Measurements from ENCODE around the gene FAM184A. TPM values are rescaled to one million over a fixed set of nuclear protein-coding genes. Genes with fewer than 3 reads are reported as not detected.
A peak's percentile ranks its signal among the peaks of the same experiment; 100 is the strongest.

FAM184A gene
- total and polyA plus RNA-seq, 2 of the 13 experiments (the other 11 are each of a cell fraction or from before 2014, with no cell fraction given), result 7.0 to 18.0 TPM

DNA sequence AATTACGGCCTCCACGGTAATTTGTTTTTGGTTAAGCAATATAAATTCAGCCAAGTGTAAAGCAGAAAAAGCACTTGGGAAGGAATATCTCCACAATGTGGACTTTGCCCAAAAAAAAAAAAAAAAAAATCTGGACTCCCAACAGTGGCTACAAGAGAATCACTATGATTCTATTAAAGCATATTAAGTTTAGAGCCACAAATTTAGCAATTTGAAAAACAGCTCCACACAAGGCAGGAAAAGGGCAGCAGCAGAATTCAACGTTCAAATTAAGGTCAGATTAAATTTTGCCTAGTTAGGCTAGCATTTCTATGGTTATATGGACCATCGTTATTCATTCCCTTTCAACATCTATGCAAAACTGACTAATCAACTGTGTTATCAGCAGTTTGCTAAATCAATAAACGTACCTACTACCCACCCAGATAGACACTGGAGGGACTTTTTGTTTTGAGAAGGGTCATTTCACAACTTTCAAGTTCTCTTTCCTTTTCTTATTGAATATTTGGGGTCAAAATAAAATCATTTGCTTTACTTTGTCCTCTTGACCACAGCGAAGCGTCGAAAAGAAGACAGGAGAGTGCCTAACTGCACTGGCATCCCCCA is 144.5 kb downstream of the FAM184A start:
- Histone ChIP-seq H3K36me3 (replicated peaks in 1 of 2; ENCODE audit: control insufficient read depth in 1 of 2, insufficient read depth in 2 of 2, low read length in 2 of 2) (peaks cover 0 to 13% of the 10 kb centered on the region in 2 experiments; a peak in 2 of 5 replicates), H3K27ac (ENCODE audit: extremely low read length, insufficient read depth, low read length) (no peak overlapping the region), H3K9me3 (ENCODE audit: low read length) (no peaks in the 10 kb centered on the region), H3K4me3 (replicated peaks in 1 of 3; ENCODE audit: insufficient read depth in 1 of 3, low read depth in 2 of 3, low read length in 3 of 3) (peak overlapping the region; percentile 77 to 99 (median 89)), H3K79me2 (ENCODE audit: insufficient read depth, low read length) (peaks cover 20% of the 10 kb centered on the region), H2AFZ (ENCODE audit: low read length) (no peak overlapping the region), H3K27me3 (ENCODE audit: control insufficient read depth in 1 of 2, insufficient read depth in 2 of 2, low read length in 2 of 2) (no peaks in the 10 kb centered on the region; a peak in 1 of 5 replicates), H3K9ac (ENCODE audit: insufficient read depth, low read depth, low read length) (peak overlapping the region; percentile 43; the same call in 1 of the 2 replicates), H4K20me1 (ENCODE audit: insufficient read depth, low read length) (no peaks in the 10 kb centered on the region; the same call in 1 of the 2 replicates), H3K4me2 (ENCODE audit: low read depth, low read length) (peak overlapping the region; percentile 94), H3K4me1 (ENCODE audit: insufficient read depth, low read length) (peaks cover 31% of the 10 kb centered on the region)
- POLR2A ChIA-PET, result interaction anchor here (1.5 to 2.0 kb wide), 3 partner anchors 11 to 40 kb away, joined by 5 to 12 read pairs (median 10); partner anchors contain the start of gene ASF1A
- DNase-seq (ENCODE audit: low spot score), result no peak
- in situ Hi-C loops (cut with HindIII; ENCODE audit: extremely low pct_ligation_motif_present, low pct_unique_long_range_greater_than_20kb) (no loop called here), intact Hi-C loops (cut with micrococcal nuclease; ENCODE audit: unreplicated experiment) (loop anchor here (1.0 to 10.0 kb wide), 2 partner anchors 327 to 1071 kb away; no protein-coding TSS in a partner anchor)
- 12% methylated on average over 8 of the region's 8 CpGs for WGBS (ENCODE audit: low lambda C conversion rate)
- BruUV-seq (replicated peaks), result TSS peak; percentile 52
- CTCF ChIA-PET (ENCODE audit: low intra/inter-chr PET ratio, low total read pairs), result no interaction called here
- no peak for ATAC-seq
- FAIRE-seq, result no peak
- TF ChIP-seq ZNF24 (IDR thresholded peaks at IDR 0.05) (no peak), HDAC2 (CRISPR knock-in tag; IDR thresholded peaks at IDR 0.05) (no peak), HDAC1 (CRISPR knock-in tag; IDR thresholded peaks at IDR 0.05) (0 out of 2 replicates have a peak, but pooled peaks have one; percentile 8), ZNF816 (CRISPR knock-in tag; IDR thresholded peaks at IDR 0.05; ENCODE audit: borderline replicate concordance) (0 out of 2 replicates have a peak, but pooled peaks have one; percentile 38), SNAI1 (CRISPR knock-in tag; IDR thresholded peaks at IDR 0.05; ENCODE audit: borderline replicate concordance) (0 out of 2 replicates have a peak, but pooled peaks have one; percentile 10), DNMT3B (CRISPR knock-in tag; conservative IDR thresholded peaks at IDR 0.05) (0 out of 2 replicates have a peak, but pooled peaks have one; percentile 10), ZFP82 (CRISPR knock-in tag; IDR thresholded peaks at IDR 0.05; ENCODE audit: borderline replicate concordance) (0 out of 2 replicates have a peak, but pooled peaks have one; percentile 53), ZKSCAN1 (IDR thresholded peaks at IDR 0.05; ENCODE audit: low read length) (peak; percentile 51; the same call in 1 of the 2 replicates), NCOR1 (IDR thresholded peaks at IDR 0.05; ENCODE audit: borderline replicate concordance, low read length) (0 out of 2 replicates have a peak, but pooled peaks have one; percentile 18), HNF4A (CRISPR knock-in tag; IDR thresholded peaks at IDR 0.05) (peak; percentile 34; the same call in 1 of the 2 replicates), KDM5A (IDR thresholded peaks at IDR 0.05; ENCODE audit: borderline replicate concordance, low read length) (no peak)
- TF ChIP-seq, protein P1, sequence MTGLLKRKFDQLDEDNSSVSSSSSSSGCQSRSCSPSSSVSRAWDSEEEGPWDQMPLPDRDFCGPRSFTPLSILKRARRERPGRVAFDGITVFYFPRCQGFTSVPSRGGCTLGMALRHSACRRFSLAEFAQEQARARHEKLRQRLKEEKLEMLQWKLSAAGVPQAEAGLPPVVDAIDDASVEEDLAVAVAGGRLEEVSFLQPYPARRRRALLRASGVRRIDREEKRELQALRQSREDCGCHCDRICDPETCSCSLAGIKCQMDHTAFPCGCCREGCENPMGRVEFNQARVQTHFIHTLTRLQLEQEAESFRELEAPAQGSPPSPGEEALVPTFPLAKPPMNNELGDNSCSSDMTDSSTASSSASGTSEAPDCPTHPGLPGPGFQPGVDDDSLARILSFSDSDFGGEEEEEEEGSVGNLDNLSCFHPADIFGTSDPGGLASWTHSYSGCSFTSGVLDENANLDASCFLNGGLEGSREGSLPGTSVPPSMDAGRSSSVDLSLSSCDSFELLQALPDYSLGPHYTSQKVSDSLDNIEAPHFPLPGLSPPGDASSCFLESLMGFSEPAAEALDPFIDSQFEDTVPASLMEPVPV (CRISPR knock-in tag; IDR thresholded peaks at IDR 0.05), result no peak
- TF ChIP-seq, protein P2, sequence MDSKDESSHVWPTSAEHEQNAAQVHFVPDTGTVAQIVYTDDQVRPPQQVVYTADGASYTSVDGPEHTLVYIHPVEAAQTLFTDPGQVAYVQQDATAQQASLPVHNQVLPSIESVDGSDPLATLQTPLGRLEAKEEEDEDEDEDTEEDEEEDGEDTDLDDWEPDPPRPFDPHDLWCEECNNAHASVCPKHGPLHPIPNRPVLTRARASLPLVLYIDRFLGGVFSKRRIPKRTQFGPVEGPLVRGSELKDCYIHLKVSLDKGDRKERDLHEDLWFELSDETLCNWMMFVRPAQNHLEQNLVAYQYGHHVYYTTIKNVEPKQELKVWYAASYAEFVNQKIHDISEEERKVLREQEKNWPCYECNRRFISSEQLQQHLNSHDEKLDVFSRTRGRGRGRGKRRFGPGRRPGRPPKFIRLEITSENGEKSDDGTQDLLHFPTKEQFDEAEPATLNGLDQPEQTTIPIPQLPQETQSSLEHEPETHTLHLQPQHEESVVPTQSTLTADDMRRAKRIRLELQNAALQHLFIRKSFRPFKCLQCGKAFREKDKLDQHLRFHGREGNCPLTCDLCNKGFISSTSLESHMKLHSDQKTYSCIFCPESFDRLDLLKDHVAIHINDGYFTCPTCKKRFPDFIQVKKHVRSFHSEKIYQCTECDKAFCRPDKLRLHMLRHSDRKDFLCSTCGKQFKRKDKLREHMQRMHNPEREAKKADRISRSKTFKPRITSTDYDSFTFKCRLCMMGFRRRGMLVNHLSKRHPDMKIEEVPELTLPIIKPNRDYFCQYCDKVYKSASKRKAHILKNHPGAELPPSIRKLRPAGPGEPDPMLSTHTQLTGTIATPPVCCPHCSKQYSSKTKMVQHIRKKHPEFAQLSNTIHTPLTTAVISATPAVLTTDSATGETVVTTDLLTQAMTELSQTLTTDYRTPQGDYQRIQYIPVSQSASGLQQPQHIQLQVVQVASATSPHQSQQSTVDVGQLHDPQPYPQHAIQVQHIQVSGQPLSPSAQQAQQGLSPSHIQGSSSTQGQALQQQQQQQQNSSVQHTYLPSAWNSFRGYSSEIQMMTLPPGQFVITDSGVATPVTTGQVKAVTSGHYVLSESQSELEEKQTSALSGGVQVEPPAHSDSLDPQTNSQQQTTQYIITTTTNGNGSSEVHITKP (CRISPR knock-in tag; IDR thresholded peaks at IDR 0.05; ENCODE audit: low read depth), result 0 out of 2 replicates have a peak, but pooled peaks have one; percentile 42
- TF ChIP-seq, protein P3, sequence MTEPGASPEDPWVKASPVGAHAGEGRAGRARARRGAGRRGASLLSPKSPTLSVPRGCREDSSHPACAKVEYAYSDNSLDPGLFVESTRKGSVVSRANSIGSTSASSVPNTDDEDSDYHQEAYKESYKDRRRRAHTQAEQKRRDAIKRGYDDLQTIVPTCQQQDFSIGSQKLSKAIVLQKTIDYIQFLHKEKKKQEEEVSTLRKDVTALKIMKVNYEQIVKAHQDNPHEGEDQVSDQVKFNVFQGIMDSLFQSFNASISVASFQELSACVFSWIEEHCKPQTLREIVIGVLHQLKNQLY (CRISPR knock-in tag; IDR thresholded peaks at IDR 0.05), result no peak
- TF ChIP-seq, protein P4, sequence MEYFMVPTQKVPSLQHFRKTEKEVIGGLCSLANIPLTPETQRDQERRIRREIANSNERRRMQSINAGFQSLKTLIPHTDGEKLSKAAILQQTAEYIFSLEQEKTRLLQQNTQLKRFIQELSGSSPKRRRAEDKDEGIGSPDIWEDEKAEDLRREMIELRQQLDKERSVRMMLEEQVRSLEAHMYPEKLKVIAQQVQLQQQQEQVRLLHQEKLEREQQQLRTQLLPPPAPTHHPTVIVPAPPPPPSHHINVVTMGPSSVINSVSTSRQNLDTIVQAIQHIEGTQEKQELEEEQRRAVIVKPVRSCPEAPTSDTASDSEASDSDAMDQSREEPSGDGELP (IDR thresholded peaks at IDR 0.05; ENCODE audit: borderline replicate concordance, low read depth), result peak; percentile 54; the same call in 1 of the 2 replicates
